Mucosa of descending colon (tissue), 3 donors: Measurements from ENCODE around the gene ACOT11. TPM values are rescaled to one million over a fixed set of nuclear protein-coding genes. Genes with fewer than 3 reads are reported as not detected.
A peak's percentile ranks its signal among the peaks of the same experiment; 100 is the strongest.

ENCODE experiments used
- ATAC-seq: fragments of 200-7000 bp; cut with Tn5 transposase; one replicate; pipeline ENCODE4 v1.9.1; 2020; ENCODE audit warnings: mild to moderate bottlenecking, moderate library complexity
- DNase-seq, 3 donors: peaks; one replicate each; pipeline ENCODE4 v3.0.0-alpha.2; 2020
- H3K36me3 ChIP-seq: fragments of 200-600 bp; one replicate; pipeline ENCODE4 v1.8.0; 2021; ENCODE audit warnings: low read depth, mild to moderate bottlenecking
- H3K4me1 ChIP-seq: fragments of 200-600 bp; one replicate; pipeline ENCODE4 v1.8.0; 2021; ENCODE audit warnings: low read depth, mild to moderate bottlenecking
- H3K4me3 ChIP-seq: fragments of 200-600 bp; one replicate; pipeline ENCODE4 v1.8.0; 2021; ENCODE audit warnings: mild to moderate bottlenecking
- H3K9me3 ChIP-seq: fragments of 200-600 bp; one replicate; pipeline ENCODE4 v1.8.0; 2021; ENCODE audit warnings: mild to moderate bottlenecking
- CTCF ChIP-seq: fragments of 200-600 bp; IDR thresholded peaks from one replicate; pipeline ENCODE4 v1.8.0; 2022; ENCODE audit warnings: antibody characterized with exemption, mild to moderate bottlenecking
- intact Hi-C, 2 donors: fragments of 100-400 bp; cut with DNase I in 1 of 2; cut with micrococcal nuclease in 1 of 2; formaldehyde crosslinking; loops; one replicate each; pipeline versions ENCODE4 v1.11.0 to v1.11.1; 2022; cut with DNase I, micrococcal nuclease
- total RNA-seq, 3 donors: library from RNA; stranded (reverse); fragmentation: NEBNext Ultra II Directional in 2 of 3; extraction: Animal tissue kit (Norgen Biotek cat#: 25700) in 2 of 3; gene quantifications; one replicate each; pipeline versions ENCODE4 v1.2.1 to v1.2.4, GENCODE V29; 2021 to 2023
- donor health status: DM: no; HTN: no; CAD: no; lungs with moderate emphysema.
- donor health status: DM: no; HTN: no; CAD: no.
- donor health status: DM: no; HTN: yes; CAD: no.

The ACOT11 gene
- total RNA-seq, 3 donors from 2014 or later = 54.7 to 122 (median 62.2) TPM

DNA sequence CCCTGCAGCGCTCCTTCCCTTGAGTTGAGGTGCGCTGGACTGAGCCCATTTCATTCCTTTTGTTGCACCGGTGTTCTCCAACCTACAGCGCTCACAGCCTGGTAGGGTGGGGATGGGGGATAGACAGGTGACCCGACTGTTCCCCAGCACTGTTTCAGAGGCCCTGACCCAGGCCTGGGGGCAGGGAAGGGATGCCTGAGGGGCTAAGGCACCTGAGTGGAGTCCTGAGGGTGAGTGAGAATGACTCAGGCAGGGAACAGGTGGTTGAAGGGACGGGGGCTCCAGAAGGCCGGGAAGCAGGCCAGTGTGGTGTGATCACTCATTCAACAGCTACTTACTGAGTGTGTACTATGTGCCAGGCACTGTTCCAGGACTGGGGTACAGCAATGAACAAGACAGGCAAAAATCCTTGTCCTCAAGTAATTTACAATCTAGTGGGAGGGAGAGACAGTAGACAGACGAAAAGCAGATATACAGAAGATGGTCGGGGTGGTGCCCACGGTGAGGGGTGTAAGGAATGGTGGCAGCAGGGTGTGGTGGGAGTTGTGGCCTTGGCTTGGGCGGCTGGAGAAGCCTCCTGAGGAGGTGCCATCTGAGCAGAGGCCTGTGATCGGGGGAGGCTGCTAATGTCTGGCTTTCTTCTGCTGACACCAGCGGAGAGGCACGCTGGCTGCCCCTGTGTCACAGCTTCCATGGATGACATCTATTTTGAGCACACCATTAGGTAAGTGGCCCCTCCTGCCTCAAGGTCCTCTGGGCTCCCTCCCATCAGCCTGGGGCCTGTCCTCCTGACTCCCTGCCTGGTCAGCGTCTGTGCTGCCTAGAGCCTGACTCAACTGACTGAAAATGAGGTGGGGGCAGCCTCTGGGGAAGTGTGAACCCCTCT, 37.4 kb downstream of the ACOT11 start:
- no peaks in the 10 kb centered on the region for H3K36me3 ChIP-seq
- intact Hi-C loops = no loop called here
- no peak for TF ChIP-seq CTCF
- no peak for ATAC-seq
- no peak overlapping the region for H3K4me3 ChIP-seq
- DNase-seq = no peak
- H3K4me1 ChIP-seq = peaks cover 9% of the 10 kb centered on the region
- H3K9me3 ChIP-seq = no peaks in the 10 kb centered on the region

GRCh38 chr1:54588377-54588776, 40.3 kb downstream of the ACOT11 start:
- intact Hi-C loops = no loop called here
- Histone ChIP-seq H3K9me3 (no peaks in the 10 kb centered on the region), H3K36me3 (no peaks in the 10 kb centered on the region), H3K4me3 (no peak overlapping the region), H3K4me1 (no peaks in the 10 kb centered on the region)
- no peak for DNase-seq
- TF ChIP-seq CTCF = no peak
- ATAC-seq = no peak

DNA sequence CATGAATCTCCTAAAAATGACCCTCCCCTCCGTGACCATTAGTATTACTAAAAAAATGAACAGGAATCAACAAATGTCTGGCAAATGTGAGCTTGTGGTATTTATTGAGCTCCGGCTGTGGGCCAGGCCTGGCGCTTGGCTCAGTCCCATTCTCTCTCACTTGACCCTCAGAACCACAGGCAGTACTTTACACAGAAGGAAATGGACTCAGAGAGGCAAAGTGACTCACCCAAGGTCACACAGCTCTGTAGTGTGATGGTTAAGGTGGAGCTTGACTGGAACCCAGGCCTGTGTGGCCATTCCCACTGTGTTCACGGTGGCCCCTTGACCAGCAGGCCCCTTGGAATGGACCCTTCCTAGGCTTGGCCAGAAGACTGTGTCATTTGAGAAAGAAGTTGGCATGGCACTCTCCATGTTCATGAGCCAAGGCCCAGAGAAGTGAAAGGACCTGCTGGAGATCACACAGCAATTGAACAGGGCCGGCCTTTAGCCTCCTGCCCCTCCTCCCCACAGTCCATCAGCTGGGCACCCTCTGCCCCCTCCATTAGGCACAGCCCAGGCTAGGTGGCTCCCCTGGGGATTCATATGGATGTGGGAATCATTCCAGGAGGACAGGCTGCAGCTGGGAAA, 43.2 kb downstream of the ACOT11 start:
- H3K9me3 ChIP-seq = no peaks in the 10 kb centered on the region
- H3K36me3 ChIP-seq = no peaks in the 10 kb centered on the region
- DNase-seq (no peak), ATAC-seq (peak; percentile 8)
- H3K4me3 ChIP-seq = no peak overlapping the region
- H3K4me1 ChIP-seq = no peaks in the 10 kb centered on the region
- intact Hi-C loops = no loop called here
- no peak for TF ChIP-seq CTCF

GRCh38 chr1:54593571-54594160, 45.6 kb downstream of the ACOT11 start:
- no peak for TF ChIP-seq CTCF
- no peaks in the 10 kb centered on the region for H3K36me3 ChIP-seq
- no peak overlapping the region for H3K4me3 ChIP-seq
- intact Hi-C loops = no loop called here
- H3K9me3 ChIP-seq = no peaks in the 10 kb centered on the region
- no peaks in the 10 kb centered on the region for H3K4me1 ChIP-seq
- DNase-seq (no peak), ATAC-seq (no peak)

- no peaks in the 10 kb centered on the region for H3K36me3 ChIP-seq
- no peak for TF ChIP-seq CTCF
- no peak for DNase-seq
- intact Hi-C loops = no loop called here
- no peaks in the 10 kb centered on the region for H3K9me3 ChIP-seq
- no peak overlapping the region for H3K4me3 ChIP-seq
- no peak for ATAC-seq
- no peaks in the 10 kb centered on the region for H3K4me1 ChIP-seq
These were observed 46.4 kb downstream of the ACOT11 start for GRCh38 chr1:54594463-54594862.
